ENCODE data around the gene TBCEL. TPM values are rescaled to one million over a fixed set of nuclear protein-coding genes. Genes with fewer than 3 reads are reported as not detected.

Gene TBCEL
- total RNA-seq, 1 donor from 2014 or later, result 13.9 TPM

- Histone ChIP-seq H3K27me3 (ENCODE audit: control insufficient read depth, insufficient read depth, low read length) (no peaks in the 10 kb centered on the region), H3K4me3 (ENCODE audit: low read depth, low read length) (no peak overlapping the region), H3K36me3 (ENCODE audit: control insufficient read depth, insufficient read depth, low read length) (no peaks in the 10 kb centered on the region)
- DNase-seq (ENCODE audit: low read depth), result no peak
- TF ChIP-seq CTCF (IDR thresholded peaks at IDR 0.05; ENCODE audit: insufficient read depth, low read length, poor library complexity, severe bottlenecking), result no peak
These were observed 95.5 kb downstream of the TBCEL start for GRCh38 chr11:121119440-121119839.

- no peak for TF ChIP-seq CTCF (IDR thresholded peaks at IDR 0.05; ENCODE audit: insufficient read depth, low read length, poor library complexity, severe bottlenecking)
- no peak for DNase-seq (ENCODE audit: low read depth)
These were observed 98.4 kb downstream of the TBCEL start for GRCh38 chr11:121122328-121122727.

DNA sequence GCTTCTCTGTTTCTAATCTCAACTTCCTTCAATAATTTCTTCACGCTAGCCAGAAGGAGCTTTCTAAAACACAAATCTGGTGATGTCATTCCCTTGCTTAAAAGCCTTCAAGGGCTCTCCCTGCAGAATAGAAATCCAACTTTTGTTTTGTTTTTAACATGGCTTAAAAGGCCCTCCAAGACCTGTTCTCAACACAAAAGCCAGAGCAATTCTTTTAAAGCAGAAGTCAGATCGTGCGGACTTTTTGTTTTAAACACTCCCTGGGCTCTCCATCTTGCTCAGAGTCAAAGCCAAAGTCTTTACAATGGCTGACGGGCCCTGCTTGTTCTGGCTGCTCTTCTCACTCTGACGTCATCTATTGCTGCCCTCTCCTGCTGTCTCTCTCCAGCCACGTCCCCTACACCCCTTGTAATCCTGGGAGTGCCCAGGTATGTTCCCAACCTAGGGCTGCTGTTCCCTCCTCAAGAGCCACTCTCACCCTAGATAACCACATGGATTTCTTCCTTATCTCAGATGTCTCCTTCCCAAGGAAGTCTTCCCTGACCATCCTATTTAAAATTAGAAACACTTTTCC lies 99.7 kb downstream of the TBCEL start:
- Histone ChIP-seq H3K4me3 (ENCODE audit: low read depth, low read length) (no peak overlapping the region), H3K27me3 (ENCODE audit: control insufficient read depth, insufficient read depth, low read length) (no peaks in the 10 kb centered on the region), H3K36me3 (ENCODE audit: control insufficient read depth, insufficient read depth, low read length) (no peaks in the 10 kb centered on the region)
- no peak for TF ChIP-seq CTCF (IDR thresholded peaks at IDR 0.05; ENCODE audit: insufficient read depth, low read length, poor library complexity, severe bottlenecking)
- no peak for DNase-seq (ENCODE audit: low read depth)

More at GRCh38 chr11:121122328-121122727, 98.4 kb downstream of the TBCEL start:
- Histone ChIP-seq H3K4me3 (ENCODE audit: low read depth, low read length) (no peak overlapping the region), H3K36me3 (ENCODE audit: control insufficient read depth, insufficient read depth, low read length) (no peaks in the 10 kb centered on the region), H3K27me3 (ENCODE audit: control insufficient read depth, insufficient read depth, low read length) (no peaks in the 10 kb centered on the region)

DNA sequence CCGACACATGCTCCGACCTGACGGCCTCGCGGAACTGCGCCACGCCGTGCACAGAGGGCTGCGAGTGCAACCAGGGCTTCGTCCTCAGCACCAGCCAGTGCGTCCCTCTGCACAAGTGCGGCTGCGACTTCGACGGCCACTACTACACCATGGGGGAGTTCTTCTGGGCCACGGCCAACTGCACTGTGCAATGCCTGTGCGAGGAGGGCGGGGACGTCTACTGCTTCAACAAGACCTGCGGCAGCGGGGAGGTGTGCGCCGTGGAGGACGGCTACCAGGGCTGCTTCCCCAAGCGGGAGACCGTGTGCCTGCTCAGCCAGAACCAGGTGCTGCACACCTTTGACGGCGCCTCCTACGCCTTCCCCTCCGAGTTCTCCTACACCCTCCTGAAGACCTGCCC lies 103.9 kb downstream of the TBCEL start:
- Histone ChIP-seq H3K4me3 (ENCODE audit: low read depth, low read length) (no peak overlapping the region), H3K36me3 (ENCODE audit: control insufficient read depth, insufficient read depth, low read length) (no peaks in the 10 kb centered on the region), H3K27me3 (ENCODE audit: control insufficient read depth, insufficient read depth, low read length) (no peaks in the 10 kb centered on the region)
- no peak for TF ChIP-seq CTCF (IDR thresholded peaks at IDR 0.05; ENCODE audit: insufficient read depth, low read length, poor library complexity, severe bottlenecking)
- no peak for DNase-seq (ENCODE audit: low read depth)

DNA sequence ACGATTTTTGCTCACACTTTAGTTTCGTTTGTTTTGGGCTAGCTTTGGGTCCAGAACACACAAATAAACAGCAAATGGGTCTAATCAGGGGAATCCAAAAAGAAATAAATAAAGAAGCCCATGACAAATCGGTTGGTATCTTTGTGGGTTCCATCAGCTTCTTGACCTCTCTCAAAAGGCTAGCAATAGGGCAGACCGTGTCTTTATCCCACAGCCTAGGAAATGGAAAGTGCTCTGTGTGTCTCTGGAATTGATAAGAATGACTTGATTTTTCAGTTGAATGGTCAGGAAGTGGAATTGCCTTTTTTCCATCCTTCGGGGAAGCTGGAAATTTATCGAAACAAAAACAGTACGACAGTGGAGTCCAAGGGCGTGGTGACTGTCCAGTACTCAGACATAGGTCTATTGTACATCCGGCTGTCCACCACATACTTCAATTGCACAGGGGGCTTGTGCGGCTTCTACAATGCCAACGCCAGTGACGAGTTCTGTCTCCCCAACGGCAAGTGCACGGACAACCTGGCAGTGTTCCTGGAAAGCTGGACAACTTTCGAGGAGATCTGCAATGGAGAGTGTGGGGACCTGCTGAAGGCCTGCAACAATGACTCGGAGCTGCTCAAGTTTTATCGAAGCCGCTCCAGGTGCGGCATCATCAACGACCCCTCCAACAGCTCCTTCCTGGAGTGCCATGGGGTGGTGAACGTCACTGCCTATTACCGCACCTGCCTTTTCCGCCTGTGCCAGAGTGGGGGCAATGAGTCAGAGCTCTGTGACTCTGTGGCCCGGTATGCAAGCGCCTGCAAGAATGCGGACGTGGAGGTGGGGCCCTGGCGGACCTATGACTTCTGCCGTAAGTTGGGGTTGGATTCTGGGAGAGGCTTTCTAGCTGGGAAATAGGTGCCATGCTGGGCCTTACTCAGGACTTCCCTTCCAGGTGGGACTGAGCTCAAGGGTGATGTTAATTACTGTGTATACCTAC lies 105.7 kb downstream of the TBCEL start:
- H3K36me3 ChIP-seq (ENCODE audit: control insufficient read depth, insufficient read depth, low read length), result no peaks in the 10 kb centered on the region
- no peak for TF ChIP-seq CTCF (IDR thresholded peaks at IDR 0.05; ENCODE audit: insufficient read depth, low read length, poor library complexity, severe bottlenecking)
- no peak for DNase-seq (ENCODE audit: low read depth)
- H3K27me3 ChIP-seq (ENCODE audit: control insufficient read depth, insufficient read depth, low read length), result no peaks in the 10 kb centered on the region
- no peak overlapping the region for H3K4me3 ChIP-seq (ENCODE audit: low read depth, low read length)
